ENCODE data around the gene MICU1. TPM values are rescaled to one million over a fixed set of nuclear protein-coding genes. Genes with fewer than 3 reads are reported as not detected.

MICU1 gene
- total and polyA plus RNA-seq, 2 donors (not counting 3 experiments of a cell fraction or from before 2014, with no cell fraction given), result 27.5 to 48.0 TPM

- DNase-seq (ENCODE audit: low read depth, low spot score) (no peak), FAIRE-seq (no peak)
- BruUV-seq (replicated peaks), result no TSS peak
- H3K9ac ChIP-seq (replicated peaks; ENCODE audit: extremely low read depth, insufficient read depth, low read length), result no peak overlapping the region
- H3K27me3 ChIP-seq (ENCODE audit: control insufficient read depth in 2 of 2, insufficient read depth in 2 of 2, low read length in 2 of 2), result no peaks in the 10 kb centered on the region
- no peak overlapping the region for H3K27ac ChIP-seq (ENCODE audit: insufficient read depth, low read depth, low read length)
- CTCF ChIA-PET, result interaction anchor here (1.2 kb wide), 1 partner anchor 216 kb away, joined by 3 read pairs; no protein-coding TSS in a partner anchor
- H3K9me3 ChIP-seq (replicated peaks; ENCODE audit: control insufficient read depth, insufficient read depth, low read length), result no peaks in the 10 kb centered on the region
- POLR2A ChIA-PET, result no interaction called here
- no peaks in the 10 kb centered on the region for H4K20me1 ChIP-seq (replicated peaks; ENCODE audit: control insufficient read depth, extremely low read depth, insufficient read depth, low read length)
- H3K4me2 ChIP-seq (ENCODE audit: insufficient read depth, low read length), result no peak overlapping the region
- dilution Hi-C loops (cut with MboI; ENCODE audit: extremely low pct_ligation_motif_present, low sequenced_read_pairs), result no loop called here
- no peaks in the 10 kb centered on the region for H3K79me2 ChIP-seq (ENCODE audit: control insufficient read depth, insufficient read depth, low read length)
- H3K4me3 ChIP-seq (replicated peaks in 1 of 3; ENCODE audit: insufficient read depth in 1 of 3, low read depth in 1 of 3, low read length in 3 of 3), result no peak overlapping the region
- H3K9me1 ChIP-seq (replicated peaks; ENCODE audit: control insufficient read depth, extremely low read depth, insufficient read depth, low read length), result no peaks in the 10 kb centered on the region
- H2AFZ ChIP-seq (ENCODE audit: low read depth, low read length), result no peak overlapping the region
- H3K36me3 ChIP-seq (ENCODE audit: control insufficient read depth in 2 of 2, extremely low read depth in 1 of 2, insufficient read depth in 2 of 2, low read length in 2 of 2), result no peaks in the 10 kb centered on the region
- TF ChIP-seq EZH2 (IDR thresholded peaks at IDR 0.05; ENCODE audit: borderline replicate concordance, low read depth, low read length, severe bottlenecking) (no peak), GATA2 (IDR thresholded peaks at IDR 0.05; ENCODE audit: insufficient read depth, insufficient read length, low read depth, low read length) (no peak), MAX (IDR thresholded peaks at IDR 0.05; ENCODE audit: insufficient read depth, insufficient read length) (no peak), JUN (IDR thresholded peaks at IDR 0.05; ENCODE audit: borderline replicate concordance, insufficient read depth, insufficient read length, low read depth) (no peak), POLR2A (IDR thresholded peaks at IDR 0.05; ENCODE audit: low read depth, low read length) (no peak), MYC (IDR thresholded peaks at IDR 0.05; ENCODE audit: low read depth, low read length) (no peak), CTCF (IDR thresholded peaks at IDR 0.05; ENCODE audit: extremely low read depth in 1 of 2, insufficient read depth in 1 of 2, low read depth in 1 of 2, low read length in 2 of 2) (no peak), POLR2AphosphoS5 (IDR thresholded peaks at IDR 0.05; ENCODE audit: insufficient read depth, low read depth, low read length) (no peak), FOS (IDR thresholded peaks at IDR 0.05; ENCODE audit: borderline replicate concordance, insufficient read depth, low read length) (no peak)
- intact Hi-C loops (cut with micrococcal nuclease), result no loop called here
- H3K4me1 ChIP-seq (ENCODE audit: control insufficient read depth, extremely low read depth, insufficient read depth, low read length), result no peaks in the 10 kb centered on the region
Observed at GRCh38 chr10:72460284-72460876, 165.5 kb downstream of the MICU1 start.

Measured in endothelial cell of umbilical vein (primary cell).